Bone marrow (tissue), 2 donors: ENCODE results near the gene RPN2.
A peak's percentile ranks its signal among the peaks of the same experiment; 100 is the strongest.

Experiments
- DNase-seq, 2 donors: peaks; one replicate each; lab custom pipeline; 2025; lab: John Stamatoyannopoulos, UW

The RPN2 gene

DNA sequence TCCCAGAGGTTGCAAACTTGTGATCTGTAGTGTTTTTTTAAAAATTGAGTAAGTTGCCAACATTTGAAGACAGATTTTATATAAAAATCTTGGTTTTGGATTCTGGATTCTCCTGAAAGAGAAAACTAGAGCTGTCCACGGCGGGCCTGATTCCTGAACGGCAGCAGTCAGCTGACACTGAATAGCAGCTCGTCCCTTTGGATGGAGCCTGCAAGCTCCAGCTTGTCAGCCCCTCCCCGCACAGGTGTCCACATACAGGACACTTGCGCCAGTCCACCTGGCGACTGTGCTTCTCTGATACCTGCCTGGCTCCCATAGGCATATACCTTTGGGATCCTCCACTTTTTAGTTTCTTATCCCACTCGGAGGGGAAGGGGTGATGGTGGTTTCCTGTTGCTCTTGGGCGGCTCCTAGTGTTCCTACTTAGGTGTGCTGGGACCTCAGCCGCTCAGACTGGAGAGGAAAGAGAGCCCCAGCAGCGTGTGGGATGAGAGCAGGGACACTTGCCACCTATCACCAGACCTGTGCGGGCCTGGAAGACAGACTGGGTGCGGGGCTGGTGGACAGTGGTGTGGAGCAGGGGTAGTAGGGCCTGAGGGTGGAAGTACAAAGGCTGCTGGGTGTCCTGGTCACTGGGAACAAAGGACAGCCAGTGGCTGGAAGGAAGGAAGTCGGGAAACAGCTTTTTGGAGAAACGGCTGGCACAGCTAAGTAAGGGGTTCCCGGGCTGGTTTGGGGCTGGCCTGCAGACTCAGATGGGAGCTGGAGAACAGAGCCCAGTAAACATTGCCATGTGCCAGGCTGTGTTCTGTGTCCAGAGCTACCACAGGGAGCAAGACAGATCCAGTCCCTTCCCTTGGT lies 64.2 kb downstream of the RPN2 start:
- no peak for DNase-seq

DNA sequence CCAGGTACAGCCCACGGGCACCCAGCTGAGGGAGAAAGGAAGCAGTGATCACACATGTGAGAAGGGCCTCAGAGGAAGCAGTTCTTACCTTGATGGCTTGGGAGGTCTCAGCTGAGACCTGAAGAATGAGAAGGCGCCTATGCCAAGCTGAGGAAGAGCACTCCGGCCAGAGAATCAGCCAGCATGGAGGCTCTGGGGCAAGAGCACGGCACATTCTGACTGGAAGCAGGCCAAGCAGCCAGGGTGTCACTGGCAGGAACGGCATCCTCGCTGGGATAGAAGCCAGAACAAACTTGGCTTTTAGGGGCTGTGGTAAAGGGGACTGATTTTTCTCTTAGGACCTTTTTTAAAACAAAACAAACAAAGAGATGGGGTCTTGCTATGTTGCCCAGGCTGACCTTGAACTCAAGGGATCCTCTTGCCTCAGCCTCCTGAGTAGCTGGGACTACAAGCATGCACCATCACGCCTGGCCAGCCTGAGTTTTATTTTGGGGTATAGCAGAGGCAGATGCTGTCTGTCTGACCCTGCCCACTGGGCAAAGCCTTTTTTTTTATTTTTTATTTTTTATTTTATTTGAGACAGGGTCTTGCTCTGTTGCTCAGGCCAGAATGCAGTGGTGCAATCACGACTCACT lies 64.9 kb downstream of the RPN2 start:
- no peak for DNase-seq

DNA sequence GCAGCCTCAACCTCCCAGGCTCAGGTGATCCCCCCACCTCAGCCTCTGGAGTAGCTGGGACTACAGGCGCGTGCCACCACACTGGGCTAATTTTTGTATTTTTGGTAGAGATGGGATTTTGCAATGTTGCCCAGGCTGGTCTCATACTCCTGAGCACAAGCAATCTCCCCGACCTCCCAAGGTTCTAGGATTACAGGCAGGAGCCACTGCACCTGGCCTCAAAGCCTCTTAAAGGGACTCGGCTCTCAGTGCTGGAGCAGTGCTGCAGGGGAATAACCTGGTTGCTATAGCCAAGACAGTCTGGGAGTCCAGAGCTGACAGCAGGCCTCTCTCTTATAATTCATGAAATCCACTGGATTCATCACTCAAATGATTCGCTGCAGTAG lies 65.4 kb downstream of the RPN2 start:
- DNase-seq, result no peak

DNA sequence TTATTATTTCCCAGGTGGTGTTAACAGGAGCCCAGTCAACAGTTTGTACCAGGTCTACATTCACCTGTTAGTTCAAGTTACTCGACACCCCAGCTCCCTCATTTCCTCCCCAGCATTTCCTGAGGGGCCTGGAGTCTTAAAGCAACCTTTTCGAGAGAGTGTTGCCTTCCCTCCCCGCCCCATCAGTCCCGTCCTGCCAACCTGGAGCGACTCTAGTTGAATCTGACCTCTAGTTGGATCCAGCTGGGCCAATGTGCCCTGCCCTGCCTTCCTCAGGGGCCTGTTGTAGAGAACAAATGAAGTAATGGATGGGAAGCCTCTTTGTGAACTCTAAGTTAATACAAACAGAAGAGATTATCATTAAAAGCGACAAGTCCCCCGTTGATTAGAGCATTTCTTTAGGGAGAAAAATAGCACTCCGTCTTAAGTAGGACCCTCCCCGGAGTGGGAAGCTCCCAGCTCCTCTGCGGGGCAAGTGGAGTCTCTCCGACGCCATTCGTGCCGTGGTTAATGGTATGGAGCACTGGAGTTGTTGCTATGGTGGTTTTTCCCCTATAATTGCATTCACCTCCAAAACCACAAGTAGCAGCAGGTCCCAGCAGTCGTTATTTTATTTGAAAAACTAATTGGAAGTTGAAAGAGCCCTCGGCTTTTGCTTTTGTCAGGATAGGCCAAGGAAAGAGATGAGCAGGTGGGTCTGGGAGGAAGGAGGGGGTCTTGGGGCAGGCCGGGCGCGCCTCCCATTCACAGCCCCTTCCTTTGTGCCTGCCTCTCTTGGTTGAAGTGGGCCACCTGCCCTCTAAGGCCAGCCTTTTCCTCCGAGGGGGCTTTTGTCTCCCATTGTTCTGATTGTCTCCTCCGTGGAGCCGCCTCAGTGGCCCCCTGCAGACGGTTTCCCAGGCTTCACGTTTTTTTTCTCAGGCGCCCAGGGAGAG lies 66.4 kb downstream of the RPN2 start:
- no peak for DNase-seq

DNA sequence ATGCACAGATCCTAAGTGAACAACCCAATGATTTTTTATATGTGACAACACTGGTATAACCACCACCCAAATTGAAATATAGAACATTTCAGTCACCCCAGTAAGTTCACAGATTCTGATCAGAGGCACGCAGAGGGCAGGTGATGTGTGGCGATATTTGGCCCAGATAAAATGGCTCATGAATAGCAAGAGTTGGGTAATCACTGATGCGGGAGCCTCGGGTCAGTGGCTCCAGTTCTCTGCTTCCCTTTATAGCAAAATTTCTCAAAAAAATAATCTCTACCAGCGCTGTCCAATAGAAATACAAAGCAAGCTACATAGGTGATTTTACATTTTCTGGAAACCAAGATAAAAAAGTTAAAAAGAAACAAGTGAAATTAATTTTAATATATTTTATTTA lies 67.6 kb downstream of the RPN2 start:
- DNase-seq, result no peak

DNA sequence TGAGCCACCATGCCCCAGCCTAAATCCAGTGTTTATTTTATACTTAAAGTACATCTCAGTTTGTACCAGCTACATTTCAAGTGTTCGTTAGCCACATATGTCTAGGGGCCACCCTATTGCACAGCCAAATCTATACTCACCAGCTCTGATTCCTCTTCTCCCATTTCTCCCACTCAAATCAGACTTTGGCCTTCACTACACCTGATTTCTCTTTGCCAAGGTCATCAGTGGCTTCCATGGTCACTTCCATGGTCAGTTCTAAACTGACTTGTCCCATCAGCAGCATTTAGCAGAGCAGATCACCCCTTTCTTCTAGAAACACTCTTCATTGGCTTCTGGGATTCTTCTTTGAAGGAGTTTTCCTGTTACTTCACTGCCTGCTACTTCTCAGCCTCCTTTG lies 68.4 kb downstream of the RPN2 start:
- no peak for DNase-seq

DNA sequence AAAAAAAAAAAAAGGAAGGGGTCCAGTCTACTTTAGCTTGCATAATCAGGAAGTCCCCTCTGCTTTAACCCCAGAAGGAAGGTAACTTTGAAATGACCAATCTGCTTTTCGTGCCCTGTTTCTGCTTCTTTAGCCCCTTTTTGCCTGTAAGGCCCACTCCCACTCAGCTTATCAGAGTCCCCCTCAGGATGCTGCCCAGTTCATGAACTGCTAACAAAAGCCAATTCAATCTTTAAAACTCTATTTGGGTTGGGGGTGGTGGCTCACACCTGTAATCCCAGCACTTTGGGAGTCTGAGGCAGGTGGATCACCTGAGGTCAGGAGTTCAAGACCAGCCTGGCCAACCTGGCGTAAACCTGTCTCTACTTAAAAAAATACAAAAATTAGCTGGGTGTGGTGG lies 70.2 kb downstream of the RPN2 start:
- no peak for DNase-seq

DNA sequence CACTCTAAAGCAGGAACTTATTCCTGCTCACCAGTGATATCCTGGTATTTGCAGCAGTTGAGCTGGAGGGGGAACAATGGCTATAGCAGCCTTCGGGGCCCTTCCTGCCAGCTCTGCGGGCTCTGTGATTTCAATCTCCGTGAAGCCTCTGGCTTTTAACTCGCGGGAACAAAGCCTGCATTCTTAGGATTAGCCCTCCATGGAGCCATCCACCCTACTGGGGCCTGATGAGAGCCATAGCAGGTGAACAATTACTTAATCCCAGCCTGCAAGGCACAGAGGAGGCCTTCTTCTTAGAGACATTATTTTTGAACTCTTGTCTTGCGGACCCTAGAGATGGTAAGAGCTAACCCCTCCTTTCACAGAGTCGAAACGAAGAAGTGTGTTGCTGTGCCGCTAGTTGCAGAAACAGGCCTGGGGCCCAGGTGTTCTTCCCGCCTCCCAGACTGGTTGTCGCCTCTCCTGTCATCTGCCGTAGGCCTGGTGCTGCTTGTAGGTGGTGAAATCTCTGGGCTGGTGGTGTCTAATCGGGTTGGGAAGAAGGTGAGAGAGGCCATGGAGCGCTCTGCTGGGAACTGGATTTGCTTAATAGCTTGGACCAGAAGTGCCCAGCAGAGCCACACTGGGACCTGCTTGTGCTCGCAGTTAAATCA lies 72.8 kb downstream of the RPN2 start:
- DNase-seq, result no peak

DNA sequence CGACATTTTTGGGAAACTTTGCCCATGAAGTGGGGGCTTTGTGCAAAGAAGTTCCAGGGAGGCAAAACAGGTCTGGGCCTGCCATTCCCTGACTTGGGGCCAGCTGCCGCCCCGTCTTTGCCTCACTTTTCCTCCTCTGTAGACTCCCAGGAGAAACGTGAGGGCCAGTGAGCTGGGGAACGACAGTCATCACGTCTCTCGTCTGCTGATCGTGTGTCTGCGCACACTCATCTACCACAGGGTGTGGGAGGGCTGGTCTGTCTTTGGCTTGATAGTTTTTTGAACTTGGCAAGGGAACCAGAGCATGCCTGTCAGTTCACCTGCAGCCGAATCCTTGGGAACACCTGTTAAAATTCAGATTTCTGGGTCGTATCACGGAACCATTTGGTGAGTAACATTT lies 74.0 kb downstream of the RPN2 start:
- DNase-seq, result no peak

DNA sequence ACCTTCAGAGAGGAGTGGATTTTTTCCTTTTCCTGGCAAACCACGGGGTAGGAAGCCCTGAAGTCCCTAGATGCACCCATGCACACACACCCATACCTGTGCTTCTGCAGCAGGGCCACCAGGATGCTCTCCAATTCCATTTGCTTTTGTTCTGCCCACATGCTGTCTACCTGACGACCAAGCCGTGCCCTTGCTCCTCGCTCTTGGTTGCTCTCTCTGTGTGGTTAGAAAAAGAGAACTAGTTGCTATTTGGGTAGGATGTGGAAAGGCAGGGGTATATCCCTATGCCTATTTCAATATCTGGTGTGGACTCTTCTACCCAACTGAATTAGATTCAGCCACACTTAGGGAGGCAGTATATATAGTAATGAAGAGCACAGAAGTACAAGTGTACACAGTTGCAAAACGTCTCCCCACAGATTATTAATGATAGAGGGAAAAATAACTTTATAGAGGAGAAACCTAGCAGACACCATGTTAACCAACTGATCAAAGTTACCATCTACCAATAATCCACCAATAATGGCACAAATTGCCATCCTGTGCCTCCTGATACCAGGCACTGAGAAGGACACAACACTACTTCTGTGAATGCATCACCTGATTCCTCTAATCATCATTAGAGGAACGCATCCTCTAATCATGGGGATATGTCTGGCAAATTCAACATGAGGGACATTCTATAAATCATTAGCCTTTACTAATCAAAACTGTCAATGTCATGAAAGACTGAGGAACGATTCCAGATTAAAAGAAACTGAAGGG lies 75.2 kb downstream of the RPN2 start:
- no peak for DNase-seq

DNA sequence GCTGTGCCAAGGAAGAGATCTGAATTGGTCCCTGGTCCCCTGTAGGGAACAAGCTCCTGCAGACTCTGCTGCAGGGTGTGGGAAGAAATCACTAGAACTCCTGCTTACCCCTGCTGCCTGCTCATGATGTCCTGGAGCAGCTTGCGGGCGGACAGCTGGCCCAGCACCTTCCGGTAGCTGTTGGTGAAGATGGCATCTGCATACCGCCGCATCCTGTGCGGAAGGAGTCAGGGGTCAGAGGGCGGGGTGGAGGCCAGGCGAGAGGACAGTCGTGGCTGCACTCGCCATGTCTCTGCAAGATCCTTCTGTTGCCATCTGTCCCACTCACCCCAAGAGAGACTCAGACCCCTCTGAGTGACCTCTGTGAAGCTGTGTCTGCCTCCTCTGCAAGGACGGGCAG lies 77.2 kb downstream of the RPN2 start:
- no peak for DNase-seq

DNA sequence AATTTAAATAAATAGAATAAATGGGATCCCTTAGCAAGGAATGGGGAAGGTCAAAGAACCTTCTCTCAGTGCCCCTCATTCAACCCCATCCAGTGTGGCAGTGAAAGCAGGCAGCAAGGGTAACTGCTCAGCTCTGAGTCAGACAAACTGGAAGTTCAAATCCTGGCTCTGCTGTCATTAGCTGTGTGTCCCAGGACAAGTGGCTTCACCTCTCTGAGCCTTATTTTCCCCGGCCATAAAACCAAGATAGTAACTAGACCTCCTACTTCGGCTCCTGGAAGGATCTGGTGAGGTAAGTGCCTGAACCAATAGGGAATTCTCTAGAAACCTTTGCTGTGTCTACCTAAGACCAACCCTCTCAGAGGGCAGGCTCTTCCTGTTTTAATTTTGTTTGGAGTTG lies 78.4 kb downstream of the RPN2 start:
- DNase-seq, result no peak

DNA sequence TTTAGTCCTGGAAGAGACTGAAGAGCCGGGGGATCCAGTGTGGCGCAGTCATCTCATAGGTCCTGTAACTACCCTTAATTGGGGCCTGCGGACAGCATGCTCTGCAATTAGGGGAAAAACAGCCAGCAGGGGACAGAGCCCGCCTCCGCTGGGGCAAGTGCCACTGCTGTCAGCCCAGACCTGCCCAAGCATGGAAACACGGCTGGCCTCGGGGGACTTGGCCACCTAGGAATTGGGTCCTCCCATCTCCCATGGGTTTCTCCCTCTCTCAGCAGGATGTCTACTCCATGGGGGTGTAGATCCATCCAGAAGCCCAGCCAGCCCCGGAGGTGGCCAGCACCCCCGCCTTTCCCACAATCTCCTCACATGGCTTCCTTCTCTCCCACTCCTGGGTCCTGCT lies 78.9 kb downstream of the RPN2 start:
- DNase-seq, result no peak

DNA sequence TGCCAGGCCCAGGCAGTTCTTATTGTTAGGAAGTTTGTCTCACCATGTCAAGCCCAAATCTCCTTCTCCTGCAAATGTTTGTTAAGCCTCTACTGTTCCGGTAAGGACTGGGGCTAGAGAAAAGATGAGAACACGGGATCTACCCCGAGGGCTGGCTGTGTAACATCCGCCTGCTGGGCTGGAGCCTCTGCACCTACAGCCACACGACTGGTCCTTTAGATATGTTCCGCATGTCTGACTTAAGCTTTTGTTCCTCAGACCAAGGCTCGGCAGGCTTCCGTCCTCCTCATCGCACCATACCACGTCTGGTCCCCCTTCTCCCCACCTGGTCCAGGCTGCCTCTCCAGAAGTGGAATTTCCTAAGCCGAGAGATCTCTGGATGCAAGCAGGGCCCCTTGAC lies 79.9 kb downstream of the RPN2 start:
- DNase-seq, result no peak

DNA sequence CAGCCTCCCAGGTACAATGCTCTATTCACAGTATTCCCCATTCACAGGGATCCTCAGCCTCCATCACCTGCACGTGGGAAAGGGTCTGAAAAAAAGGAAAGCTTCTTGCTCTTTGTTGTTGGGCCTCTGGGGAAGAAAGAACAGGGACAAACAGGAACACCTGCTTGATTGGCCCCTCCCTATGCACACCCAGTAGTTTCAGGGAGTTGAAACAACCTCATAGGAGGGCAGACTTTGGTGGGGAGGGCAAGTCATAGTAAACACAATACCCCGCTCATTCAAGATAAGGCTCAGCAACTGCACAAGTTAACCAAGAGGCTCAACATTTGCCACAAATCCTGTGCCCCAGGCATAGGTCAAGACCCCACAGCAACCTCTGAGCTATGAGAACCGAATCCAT lies 80.7 kb downstream of the RPN2 start:
- DNase-seq, result no peak

DNA sequence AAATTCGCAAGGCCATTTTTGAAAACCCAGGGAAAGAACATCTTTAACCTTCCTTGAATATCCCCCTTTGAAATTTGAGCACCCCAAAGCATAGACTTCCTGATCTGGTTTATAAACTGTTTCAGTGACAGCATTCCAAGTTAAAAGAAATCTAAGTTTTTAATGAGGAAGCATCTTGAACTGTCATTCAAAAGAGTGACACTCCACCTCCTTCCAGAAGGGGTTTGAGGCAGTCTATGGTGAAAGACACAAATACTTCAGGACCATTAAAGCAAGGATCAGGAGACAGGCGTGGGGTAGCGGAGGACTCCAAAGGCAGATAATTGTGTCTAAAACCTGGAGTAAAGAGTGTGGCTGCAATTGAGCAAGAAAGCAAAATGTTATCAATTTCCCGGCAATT lies 81.8 kb downstream of the RPN2 start:
- DNase-seq, result no peak

DNA sequence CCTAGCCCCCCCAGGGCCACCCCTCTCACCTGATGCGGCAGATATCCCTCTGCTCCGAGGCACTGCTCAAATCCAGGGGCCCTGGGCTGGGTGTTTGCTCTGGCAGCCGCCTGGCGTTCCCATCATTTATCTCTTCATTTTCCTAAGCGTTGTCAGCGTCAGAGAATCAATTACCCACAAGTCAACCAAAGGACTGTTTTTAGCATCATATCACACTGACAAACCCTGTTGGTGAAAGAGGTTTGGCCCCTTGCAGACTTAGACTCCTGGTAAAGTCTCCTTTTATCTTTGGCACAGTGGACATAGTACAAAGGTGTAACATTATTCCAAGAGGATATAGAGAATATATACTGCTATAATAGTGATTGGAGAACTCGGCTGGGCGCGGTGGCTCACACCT lies 82.6 kb downstream of the RPN2 start, which contains the start of gene GHRH:
Gene GHRH (minus strand): TSS at position 101 of the 400 bp plus-strand sequence. CDS start 4,925 bp downstream, outside the sequence.
- DNase-seq, result no peak

DNA sequence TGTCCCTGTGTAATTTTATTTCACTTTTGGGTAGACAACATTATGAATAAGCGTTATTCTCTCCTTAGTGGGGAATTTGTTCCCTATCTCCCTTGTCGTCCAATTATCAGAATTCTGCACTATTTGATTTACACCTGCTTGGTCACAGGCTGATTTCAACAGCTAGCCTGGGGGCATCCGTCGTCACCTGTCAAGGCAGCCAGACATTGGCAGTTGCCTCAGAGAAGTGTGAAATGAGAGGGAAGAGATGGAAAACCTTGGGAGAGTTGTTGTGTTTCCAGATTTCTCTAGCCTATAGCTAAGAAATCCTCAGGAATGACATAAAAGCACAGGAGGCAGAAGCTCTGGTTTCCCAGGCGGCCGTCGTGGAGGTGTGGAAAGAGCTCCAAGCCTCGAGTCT lies 83.4 kb downstream of the RPN2 start:
- no peak for DNase-seq

DNA sequence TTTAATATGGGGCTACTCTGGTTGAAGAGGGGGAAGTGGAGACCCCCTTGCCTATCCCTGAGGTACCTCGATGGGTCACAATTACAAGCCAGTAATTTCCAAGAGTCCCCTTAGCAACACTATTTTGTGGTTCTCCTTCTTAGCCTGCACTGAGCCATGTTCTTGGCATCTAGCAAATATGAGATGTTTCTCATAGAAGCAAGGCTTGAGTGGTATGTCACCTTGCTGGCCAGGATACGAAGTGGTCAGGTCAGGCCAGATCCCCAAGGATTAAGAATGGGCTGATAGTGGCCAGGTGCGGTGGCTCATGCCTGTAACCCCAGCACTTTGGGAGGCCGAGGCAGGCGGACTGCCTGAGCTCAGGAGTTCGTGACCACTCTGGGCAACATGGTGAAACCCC lies 84.6 kb downstream of the RPN2 start:
- no peak for DNase-seq

DNA sequence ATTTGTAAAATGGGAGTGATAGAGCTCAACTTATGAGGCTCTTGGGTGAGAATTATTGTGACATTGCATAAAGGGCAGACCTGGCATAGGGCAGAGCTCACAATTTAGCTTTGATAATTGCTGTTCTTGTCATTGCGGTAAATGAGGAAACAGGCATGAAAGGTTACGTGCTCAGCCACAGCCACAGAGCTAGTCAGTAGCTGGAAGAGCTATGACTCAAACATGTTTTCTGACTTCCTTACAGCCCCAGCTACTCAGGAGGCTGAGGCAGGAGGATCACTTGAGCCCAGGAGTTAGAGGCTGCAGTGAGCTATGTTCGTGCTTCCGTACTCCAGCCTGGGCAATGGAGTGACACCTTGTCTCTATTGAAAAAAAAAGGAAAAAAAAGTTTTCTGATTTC lies 86.0 kb downstream of the RPN2 start:
- peak; percentile 4 to 50 for DNase-seq

DNA sequence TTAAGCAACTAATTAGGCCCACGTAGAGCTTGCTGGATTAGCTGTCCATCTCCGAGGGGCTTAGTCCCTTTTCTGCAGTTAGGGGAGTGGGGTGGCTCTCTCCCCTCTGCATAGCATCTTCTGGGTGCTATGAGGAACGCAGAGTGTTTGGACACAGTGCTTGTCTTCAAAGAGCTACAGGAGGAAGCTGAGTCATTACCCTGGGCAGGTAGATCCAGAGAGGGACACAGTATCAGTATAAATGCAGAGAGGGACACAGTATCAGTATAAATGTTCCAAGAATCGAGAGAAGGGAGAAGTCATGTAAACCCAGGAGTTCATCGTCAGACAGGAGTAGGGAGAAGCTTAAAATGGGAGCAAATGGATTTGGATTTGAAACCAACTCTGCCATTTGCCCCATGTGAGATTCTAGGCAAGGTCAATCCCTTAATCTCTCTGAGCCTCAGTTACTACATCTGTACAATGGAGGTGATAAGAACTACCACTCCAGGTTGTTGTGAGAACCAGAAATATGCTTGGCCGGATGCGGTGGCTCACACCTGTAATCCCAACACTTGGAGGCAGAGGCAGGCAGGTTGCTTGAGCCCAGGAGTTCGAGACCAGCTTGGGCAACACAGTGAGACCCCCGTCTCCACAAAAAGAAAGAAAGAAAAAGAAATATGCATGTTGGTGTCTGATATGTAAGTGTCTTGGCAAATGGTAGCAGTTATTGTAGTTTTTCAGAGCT lies 88.0 kb downstream of the RPN2 start:
- no peak for DNase-seq
